Measurements from ENCODE around the gene ATP2B1.
"Not testable (repeated sequence)": the region's sequence is repeated elsewhere in the genome, so short reads cannot be mapped to it uniquely, and the experiment has no call there.

Gene ATP2B1

DNA sequence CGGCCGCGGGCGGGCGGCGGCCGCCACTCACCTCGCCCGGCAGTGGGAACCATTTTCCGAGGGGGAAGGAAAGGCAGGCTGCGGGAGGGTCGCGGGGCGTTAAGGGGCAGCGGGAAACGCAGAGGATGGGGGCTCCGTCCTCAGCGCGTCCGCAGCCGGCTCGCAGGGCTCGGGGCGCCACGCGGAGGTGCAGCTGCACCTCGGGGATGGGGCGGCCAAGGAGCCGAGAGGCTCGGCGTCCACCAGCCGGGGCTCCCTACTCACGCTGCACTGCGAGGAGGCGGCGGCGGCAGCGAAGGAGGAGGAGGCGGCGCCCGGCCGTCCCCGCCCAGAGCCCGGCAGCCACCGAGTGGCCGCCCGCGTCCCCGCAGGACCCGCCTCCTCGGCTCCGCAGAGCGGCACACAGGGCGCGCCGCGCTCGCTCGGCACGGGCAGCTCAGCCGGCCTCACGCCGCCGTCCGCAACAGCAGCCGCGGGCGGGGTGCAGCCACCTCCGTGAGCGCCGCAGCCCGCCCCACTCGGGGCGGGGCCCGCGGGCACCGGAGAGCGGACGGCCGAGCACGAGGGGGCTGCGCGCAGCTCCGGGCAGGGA is at the start of gene ATP2B1:
Gene ATP2B1 (minus strand): TSS at position 274 of the 592 bp plus-strand sequence. CDS start 52,952 bp downstream, outside the sequence.
- ATAC-seq (peak; percentile 73), DNase-seq (peak; percentile 83)

DNA sequence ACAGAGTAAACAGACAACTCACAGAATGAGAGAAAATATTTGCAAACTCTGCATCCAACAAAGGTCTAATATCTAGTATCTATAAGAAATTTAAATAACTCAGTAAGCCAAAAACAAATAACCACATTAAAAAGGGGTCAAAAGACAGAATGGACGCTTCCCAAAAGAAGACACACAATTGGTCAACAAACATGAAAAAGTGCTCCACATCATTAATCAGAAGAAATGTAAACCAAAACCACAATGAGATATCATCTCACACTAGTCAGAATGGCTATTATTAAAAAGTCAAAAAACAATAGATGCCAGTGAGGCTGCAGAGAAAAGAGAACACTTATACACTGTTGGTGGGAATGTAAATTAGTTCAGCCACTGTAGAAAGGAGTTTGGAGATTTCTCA is 49.3 kb upstream of the ATP2B1 start:
- ATAC-seq, DNase-seq: not testable (repeated sequence)

DNA sequence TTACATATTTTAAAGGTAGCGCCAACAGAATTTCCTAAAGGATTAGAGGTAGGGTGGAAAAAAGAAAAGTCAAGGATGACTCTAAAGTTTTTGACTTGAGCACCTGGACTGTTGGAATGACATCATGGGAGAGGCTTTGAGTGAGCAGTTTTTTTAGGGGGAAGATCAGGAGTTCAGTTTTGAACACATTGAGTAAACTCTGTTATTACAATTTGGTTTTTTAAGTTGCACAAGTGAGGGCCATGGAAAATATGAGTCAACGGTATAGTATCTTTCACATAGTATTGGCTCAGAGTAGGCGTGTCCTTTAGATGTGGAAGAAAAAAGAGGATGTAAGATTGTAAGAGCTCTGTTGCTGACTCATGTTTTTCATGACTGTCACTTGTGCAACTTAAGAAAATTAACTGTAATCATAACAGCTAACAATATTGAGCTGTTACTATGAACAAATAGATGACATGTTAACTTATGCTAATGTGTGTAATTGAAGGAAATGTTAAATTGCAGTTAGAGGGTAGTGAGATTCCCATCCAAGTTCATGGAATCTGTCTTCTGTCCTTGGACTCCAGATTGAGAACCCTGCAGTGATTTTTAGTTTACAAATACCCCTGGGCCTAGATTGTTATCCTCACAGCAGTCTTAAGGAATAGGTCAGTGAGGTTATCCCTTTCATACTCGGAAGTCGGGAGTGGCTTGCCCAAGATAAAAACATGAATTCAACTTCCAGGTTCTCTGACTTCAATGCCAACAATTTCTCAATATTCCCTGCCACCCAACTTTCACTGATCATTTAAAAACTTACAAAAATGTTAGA is 48.2 kb upstream of the ATP2B1 start:
- ATAC-seq (peak; percentile 85), DNase-seq (no peak)

DNA sequence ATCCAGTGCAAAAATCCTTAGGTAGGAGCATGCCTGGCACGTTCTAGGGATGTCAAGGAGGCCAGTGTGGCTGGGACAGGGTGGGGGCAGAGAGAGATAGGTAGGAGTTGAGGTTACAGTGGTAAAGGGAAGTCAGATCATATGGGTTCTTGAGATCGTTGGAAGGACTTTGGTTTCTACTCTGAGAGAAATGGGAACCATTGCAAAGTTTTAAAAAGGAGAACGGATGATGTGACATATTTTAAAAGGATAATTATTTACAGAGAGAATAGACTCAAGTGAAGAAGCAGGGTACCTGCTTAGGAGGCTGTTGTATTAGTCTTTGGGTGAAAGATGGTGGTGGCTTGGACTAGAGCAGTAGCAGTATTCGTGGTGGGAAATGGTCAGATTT is 47.6 kb upstream of the ATP2B1 start:
- DNase-seq (no peak), ATAC-seq (peak; percentile 40)

DNA sequence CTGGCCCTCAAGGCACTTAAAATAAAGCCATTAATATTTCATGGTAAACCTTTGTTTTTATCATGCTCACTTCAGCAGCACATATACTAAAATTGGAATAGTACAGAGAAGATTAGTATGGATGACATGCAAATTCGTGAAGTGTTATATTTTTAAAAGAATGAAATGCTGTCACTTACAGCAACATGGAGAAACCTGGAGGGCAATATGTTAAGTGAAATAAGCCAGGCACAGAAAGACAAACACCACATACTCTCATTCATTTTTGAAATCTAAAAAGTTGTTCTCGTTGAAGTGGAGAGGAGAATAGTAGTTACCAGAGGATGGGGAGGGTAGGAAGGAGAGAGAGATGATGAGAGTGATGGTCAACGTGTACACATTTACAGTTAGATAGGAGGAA is 45.4 kb upstream of the ATP2B1 start:
- ATAC-seq: no peak
- no peak for DNase-seq

DNA sequence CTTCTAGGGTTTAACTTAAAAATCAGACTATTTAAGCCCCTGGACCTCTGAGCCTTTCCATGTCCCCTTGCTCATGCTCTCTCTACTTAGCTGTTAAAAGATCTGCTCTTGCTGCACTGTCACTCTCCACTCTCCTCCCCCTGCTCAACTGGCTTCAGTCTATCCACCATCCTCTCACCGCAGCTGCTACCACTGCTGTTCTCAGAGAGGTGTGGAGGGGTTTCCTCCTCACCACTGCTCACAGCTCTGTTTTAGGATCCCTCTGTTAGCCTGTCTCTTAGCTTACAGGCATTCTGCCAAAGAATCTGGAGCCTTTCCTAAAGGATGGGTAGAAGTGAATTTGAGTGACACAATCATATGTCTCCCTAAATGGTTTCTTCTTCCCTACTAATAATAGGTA is 43.7 kb upstream of the ATP2B1 start:
- DNase-seq: no peak
- ATAC-seq: no peak

DNA sequence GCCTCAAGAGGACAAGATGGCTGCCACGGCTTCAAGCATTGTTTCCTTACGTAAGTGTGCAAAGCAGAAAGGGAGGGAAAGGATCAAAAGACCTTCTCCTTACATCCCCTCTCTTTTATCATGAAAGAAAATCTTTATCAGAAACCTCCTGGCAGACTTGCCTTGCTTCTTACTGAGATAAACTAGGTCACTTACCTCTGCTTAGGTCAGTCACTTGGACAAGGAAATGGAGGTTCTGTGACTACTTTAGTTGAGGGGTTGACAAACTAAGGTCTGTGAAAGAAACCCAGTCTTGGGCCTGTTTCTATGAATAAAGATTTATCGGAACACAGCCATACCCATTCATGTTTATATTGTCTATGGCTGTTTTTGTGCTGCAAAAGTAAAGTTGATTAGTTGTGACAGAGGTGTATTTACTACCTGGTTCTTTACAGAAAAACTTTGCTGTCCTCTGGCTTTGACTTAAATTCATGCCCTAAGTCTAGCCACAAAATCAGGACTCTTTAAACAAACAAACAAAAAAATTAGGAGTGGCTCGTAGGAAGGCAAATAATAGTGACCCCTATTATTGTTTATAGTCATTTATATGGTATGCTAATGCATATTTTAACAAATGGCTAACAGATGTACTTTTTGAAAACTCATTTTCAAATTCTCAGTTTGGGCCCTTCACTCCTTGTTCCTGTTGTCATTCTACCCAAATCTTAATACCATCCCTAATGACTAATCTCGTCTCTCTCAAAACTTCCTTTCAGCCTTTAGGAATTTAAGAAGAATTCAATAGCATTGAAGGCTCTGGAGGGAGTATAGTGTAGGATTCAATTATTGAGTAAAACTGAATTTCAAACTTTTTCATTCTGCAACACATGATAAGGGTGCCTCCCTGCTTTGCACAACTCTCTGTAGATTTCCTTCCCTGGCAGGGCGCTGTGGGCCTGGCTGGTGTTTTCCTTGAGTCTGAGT is 42.0 kb upstream of the ATP2B1 start:
- no peak for DNase-seq

DNA sequence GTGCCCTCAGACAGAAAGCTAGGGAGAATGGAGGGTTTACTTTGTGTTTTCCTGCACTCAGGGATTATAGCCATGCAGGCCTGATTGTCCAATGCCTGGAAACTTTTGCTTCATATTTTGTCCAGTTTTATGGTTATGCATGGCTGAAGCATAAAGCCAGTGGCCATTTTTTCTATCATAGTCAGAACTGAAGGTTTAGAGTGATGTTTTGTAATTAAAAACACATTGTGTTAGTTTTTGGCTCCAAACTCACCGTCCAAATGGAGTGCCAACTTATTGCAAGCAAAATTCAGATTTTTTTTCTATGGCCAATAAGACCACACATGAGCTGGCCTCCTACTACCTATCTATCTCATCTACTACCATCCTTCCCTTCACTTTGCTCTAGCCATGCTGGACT is 40.2 kb upstream of the ATP2B1 start:
- DNase-seq: no peak
- no peak for ATAC-seq

More for the DNA sequence above, 42.0 kb upstream of the ATP2B1 start:
- ATAC-seq: no peak

DNA sequence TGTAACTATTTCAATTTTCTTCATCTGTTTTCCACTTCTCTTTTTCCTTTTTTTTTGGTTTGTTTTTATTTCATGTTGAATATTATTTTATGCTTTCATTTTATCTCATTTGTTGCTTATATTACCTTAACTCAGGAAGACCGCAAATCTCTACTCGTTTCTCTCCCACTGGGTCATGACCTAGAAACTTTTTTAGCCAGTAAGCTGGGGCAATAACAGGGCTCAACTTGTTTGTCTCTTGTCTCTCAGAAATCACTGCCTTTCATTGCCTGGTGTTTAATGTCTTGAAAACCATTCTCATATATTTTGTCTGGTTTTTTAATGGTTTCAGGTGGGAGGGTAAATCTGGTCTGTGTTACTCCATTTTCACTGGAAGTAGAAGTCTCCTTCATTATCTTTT is 36.6 kb upstream of the ATP2B1 start:
- ATAC-seq (no peak), DNase-seq (no peak)

DNA sequence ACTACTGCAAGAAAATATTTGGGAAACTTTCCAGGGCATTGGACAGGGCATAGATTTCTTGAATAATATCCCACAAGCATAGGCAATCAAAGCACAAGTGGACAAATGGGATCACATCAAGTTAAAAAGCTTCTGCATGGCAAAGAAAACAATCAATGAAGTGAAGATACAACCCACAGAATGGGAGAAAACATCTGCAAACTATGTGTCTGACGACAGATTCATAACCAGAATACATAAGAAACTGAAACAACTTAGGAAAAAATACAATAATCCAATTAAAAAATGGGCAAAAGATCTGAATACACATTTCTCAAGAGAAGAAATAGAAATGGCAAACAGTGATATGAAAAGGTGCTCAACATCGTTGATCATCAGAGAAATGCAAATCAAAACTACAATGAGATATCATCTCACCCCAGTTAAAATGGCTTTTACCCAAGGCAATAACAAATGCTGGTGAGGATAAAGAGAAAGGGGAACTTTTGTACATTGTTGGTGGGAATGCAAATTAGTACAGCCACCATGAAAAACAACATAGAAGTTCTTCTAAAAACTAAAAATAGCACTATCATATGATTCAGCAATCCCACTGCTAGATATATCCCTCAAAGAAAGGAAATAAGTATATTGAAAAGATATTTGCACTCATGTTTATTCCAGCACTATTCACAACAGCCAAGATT is 33.8 kb upstream of the ATP2B1 start:
- ATAC-seq: no peak
- DNase-seq: no peak

DNA sequence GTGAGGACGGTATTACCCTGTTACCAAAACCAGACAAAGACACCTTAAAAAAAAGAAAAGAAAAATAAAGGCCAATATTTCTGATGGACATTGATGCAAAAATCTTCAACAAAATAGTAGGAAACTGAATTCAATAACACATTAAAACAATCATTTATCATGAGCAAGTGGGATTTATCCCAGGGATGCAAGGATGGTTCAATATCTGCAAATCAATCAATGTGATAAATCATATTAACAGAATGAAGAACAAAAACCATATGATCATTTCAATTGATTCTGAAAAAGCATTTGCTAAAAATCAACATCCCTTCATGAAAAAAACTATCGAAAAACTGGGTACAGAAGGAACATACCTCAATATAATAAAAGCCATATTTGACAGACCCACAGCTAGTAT is 32.3 kb upstream of the ATP2B1 start:
- ATAC-seq (no peak), DNase-seq (no peak)

DNA sequence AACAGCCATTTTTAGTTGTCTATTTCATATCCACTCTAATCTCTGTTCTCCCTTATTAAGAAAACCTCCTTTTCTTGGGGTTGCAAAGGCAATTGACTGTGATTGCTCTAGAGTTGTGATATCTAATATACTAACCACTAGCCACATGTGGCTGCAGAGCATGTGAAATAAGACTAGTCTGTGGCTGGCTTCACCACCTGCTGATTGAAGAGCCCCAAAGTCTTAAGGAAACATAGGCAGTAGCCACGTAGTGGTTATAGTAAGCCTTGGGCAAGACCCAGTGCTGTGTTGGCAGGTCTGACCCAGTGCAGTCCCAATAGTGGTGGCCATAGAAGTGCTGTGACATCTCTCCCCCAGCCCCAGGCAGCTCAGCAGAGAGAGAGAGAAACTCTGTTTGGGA is 28.4 kb upstream of the ATP2B1 start:
- DNase-seq (no peak), ATAC-seq (no peak)

DNA sequence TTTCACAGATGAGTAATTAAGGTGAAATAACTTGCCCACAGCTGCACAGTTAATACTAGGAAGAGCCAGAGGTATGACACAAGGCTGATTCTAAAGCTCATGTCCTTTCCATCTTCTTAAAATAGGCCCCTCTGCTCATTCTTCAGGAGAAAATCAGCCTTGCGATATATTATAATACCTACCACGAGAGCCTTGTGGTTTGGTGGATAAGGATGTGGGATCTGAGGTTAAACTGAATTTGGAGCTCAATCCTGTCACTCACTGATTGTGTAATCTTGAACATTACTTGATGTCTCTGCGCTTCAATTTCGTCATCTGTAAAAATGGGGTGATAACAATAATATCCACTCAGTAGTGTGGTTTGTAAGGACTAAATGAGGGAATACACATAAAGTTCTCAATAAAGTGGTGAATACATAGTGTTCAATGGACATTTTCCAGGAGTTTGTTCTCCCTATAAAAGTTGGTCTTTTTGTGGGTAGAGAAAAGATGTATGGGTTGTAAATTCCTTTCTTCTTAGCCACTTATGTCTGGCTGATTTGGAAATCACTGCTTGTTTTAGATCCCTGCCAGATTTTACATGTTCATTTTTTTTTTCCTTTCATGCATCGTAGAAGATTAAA is 25.1 kb upstream of the ATP2B1 start:
- no peak for ATAC-seq
- DNase-seq: no peak

DNA sequence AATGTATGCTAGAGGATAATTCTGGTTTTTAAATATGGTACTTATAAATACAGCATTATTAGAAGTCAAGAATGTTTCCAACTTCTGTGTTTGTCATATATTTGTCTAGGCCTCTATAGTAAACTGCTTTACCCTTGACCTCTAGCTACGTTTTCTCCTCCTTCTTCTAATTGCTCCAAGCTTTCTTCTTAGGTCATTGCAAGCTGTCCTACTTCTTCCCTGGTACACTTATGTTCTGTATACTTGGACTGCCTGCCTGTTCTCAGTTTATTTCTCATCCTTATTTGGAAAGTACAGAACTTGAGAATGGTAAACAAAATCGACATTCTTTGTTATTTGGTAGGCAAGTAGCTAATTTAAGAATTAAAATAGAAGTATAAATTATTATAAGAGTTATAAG is 23.9 kb upstream of the ATP2B1 start:
- ATAC-seq: no peak
- no peak for DNase-seq

DNA sequence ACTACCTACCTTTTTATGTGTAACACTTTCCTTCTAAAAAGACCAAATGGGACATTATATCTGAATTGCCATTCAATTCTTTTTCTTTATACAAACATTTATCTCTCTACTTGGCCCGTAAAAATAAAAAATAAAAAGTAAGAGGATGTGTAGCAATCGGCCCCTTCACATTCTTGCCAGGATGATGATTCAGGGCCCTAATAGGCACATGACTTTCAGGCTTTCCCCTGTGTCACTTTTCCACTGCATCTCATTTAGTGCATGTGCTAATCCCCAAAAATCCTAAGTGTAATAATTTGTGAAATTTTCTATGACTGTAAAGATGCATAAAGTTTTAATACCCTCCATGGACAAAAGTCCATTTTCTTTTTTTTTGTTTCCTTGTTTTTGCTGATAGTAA is 23.0 kb upstream of the ATP2B1 start:
- no peak for DNase-seq
- ATAC-seq: no peak

DNA sequence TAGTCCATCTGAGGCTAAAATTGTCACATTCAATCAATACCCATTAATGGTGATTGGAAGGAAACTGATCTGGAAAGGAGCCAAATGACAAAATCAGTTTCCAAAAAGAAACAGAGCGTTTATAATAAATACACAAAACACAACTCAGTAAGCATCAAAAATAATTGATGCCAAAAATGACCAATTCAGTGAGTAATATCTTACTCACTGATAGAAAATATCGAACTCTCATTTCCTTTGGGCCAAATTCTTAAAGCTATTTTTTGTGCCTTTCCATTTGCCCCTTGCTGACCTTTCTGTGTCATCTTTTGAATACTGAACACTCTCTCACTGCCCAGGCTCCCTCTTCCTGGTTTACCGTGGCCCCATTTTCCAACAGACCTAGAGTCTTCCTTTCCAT is 22.5 kb upstream of the ATP2B1 start:
- ATAC-seq (no peak), DNase-seq (no peak)

DNA sequence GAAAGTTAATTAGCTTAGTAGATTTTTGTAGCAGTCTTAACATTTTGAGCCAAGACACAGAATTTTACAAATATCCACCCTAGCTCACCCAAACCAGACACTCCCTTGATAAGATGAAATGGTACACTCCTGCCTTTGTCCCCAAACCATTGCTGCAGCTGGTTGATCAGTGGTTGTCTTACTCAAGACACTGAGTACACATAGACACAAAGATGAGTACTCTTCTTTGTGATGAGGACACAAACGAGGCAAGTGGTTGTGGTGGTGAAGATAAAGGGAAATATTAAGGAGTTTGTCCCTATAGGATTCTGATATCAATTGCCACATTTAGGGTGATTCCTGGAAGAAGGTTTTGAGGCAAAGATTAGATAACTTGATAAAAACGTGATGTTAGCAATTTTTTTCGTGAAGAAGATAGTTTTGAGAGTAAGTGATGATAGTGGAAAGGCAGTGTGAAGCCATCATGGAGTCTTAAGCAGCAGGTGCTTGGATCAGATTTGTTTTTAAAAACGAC is 21.4 kb upstream of the ATP2B1 start:
- no peak for ATAC-seq
- no peak for DNase-seq

DNA sequence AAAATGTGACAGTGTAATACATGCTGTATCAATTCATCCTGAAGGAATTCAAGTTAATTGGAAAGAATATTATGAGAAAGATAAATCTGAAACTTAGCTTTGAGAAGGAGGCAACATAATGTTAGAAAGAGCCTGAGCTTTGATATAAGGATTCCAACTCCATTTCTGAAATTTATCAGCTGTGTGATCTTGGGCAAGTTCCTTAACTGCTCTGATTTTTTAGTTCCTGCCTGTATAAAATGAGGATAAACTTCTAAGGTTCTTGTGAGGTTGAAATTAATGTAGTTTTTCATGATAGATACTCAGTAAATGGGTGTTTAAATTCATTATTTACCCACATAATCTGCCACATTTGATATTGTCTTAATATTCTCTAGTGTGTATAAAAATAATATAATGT is 14.6 kb upstream of the ATP2B1 start:
- DNase-seq: no peak
- no peak for ATAC-seq

DNA sequence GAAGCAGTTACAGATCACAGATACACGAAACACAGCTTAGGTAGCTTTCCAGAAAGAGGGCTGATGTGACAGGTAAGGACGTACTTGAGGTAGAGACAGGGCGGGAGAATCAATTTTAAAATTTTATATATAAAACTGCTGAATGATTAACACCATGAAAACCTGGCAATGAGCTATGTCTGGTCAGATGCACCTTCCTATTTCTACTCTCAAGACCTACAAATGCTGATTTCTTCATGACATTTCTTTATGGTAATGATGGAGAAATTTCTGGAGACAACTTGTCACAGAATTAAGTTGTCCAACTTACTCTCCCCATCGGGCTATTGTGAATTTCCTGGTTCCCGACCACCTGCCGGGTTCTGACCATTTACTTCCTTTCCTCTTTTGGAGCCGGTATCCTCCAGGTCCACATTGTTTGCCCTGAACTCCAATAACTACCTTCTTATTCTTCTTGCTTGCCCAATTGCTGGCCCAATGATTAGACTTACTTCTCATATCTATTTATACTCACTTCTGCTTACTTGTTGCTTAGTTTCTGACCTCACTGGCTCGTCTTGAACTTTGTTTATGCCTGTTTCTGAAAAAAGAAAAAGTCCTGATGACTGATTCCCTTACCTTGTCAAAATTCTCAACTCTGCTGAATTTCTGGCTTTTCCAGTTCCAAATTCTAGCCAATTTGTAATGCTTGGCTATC is 12.8 kb upstream of the ATP2B1 start:
- no peak for DNase-seq
- ATAC-seq: no peak

DNA sequence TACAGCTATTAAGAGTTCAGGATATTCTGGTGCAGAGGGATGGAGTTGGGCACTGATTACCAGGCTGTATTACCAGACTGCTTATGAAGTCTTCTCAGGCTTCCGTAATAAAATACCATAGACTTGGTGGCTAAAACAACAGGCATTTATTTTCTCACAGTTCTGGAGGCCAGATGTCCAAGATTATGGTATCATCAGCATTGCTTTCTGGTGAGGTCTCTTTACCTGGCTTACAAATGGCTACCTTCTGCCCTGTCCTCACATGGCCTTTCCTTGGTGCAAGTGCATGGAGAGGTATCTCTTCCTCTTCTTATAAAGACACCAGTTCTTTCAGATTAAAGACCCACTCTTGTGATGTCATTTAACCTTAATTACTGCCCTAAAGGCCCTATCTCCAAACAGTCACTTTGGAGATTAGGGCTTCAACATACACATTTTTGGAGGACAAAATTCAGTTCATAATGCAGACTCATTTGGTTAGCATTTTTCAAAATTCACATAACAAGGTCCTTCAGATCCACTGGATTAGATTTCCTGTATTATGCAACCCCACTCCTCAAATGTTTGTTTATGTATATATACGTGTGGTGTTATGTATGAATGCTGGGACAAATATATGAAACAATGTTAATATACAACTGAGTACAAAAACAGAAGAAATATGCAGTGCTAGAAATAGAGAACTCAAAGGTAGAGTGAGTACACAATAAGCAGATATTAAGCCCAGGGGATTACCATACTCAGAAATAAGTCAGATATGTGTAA is 9.3 kb upstream of the ATP2B1 start:
- DNase-seq: no peak

More for the DNA sequence above, 9.3 kb upstream of the ATP2B1 start:
- no peak for ATAC-seq

Data from stimulated activated naive CD8-positive, alpha-beta T cell treated with anti-CD3 and anti-CD28 coated beads, Interleukin-15, Interleukin-2, amounts not matched to agents 100 U/mL and 50 U/mL, for 24 hours (primary cell).